Mucosa of descending colon (tissue), 3 donors: ENCODE data around the gene ATP4B. TPM values are rescaled to one million over a fixed set of nuclear protein-coding genes. Genes with fewer than 3 reads are reported as not detected.

Experiments used
- ATAC-seq: fragments of 200-7000 bp; cut with Tn5 transposase; one replicate; pipeline ENCODE4 v1.9.1; 2020; ENCODE audit warnings: mild to moderate bottlenecking, moderate library complexity
- DNase-seq, 3 donors: peaks; one replicate each; pipeline ENCODE4 v3.0.0-alpha.2; 2020
- H3K36me3 ChIP-seq: fragments of 200-600 bp; one replicate; pipeline ENCODE4 v1.8.0; 2021; ENCODE audit warnings: low read depth, mild to moderate bottlenecking
- H3K4me1 ChIP-seq: fragments of 200-600 bp; one replicate; pipeline ENCODE4 v1.8.0; 2021; ENCODE audit warnings: low read depth, mild to moderate bottlenecking
- H3K4me3 ChIP-seq: fragments of 200-600 bp; one replicate; pipeline ENCODE4 v1.8.0; 2021; ENCODE audit warnings: mild to moderate bottlenecking
- H3K9me3 ChIP-seq: fragments of 200-600 bp; one replicate; pipeline ENCODE4 v1.8.0; 2021; ENCODE audit warnings: mild to moderate bottlenecking
- intact Hi-C, 2 donors: fragments of 100-400 bp; cut with DNase I in 1 of 2; cut with micrococcal nuclease in 1 of 2; formaldehyde crosslinking; loops; one replicate each; pipeline versions ENCODE4 v1.11.0 to v1.11.1; 2022; cut with DNase I, micrococcal nuclease
- total RNA-seq, 3 donors: library from RNA; stranded (reverse); fragmentation: NEBNext Ultra II Directional in 2 of 3; extraction: Animal tissue kit (Norgen Biotek cat#: 25700) in 2 of 3; gene quantifications; one replicate each; pipeline versions ENCODE4 v1.2.1 to v1.2.4, GENCODE V29; 2021 to 2023
- TF ChIP-seq, protein P1 (sequence below): fragments of 200-600 bp; IDR thresholded peaks from one replicate; pipeline ENCODE4 v1.8.0; 2022; ENCODE audit warnings: antibody characterized with exemption, mild to moderate bottlenecking
- donor health status: DM: no; HTN: no; CAD: no; lungs with moderate emphysema.
- donor health status: DM: no; HTN: no; CAD: no.
- donor health status: DM: no; HTN: yes; CAD: no.

Gene ATP4B
- total RNA-seq, 3 donors from 2014 or later, result 0.19 TPM; not detected in 2

DNA sequence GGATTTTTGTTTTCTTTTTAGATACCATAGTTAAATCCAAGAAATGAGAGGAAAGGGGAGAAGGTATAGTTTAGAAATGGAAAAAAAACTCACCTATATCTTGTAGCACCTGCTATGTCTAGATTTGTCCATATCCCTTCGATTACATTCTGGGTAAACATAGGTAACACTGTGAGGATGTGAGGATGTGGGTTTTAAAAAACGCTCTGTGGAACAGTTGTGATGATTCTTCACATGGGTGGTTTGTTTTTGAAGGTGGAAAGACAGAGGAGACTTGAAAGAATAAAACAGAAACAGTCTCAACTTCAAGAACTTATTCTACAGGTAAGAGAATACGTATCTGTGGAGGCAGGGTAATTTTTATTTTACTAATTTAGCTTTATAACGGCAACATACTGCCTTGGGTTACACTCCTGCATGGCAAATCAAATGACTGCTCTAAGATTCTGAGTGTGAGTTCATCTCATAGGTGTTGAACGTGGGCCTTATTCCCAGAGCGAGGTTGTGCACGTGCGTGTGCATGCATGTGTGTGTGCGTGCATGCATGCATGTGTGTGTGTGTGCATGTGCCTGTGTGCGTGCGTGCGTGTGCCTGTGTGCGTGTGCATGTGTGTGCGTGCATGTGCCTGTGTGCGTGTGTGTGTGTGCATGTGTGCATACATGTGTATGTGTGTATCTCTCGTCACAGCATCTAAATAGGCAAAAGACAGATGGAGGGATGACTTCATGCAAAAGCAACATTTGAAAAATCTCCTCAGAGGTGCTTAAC lies 23.5 kb downstream of the ATP4B start:
- intact Hi-C loops, result no loop called here
- TF ChIP-seq, protein P1, sequence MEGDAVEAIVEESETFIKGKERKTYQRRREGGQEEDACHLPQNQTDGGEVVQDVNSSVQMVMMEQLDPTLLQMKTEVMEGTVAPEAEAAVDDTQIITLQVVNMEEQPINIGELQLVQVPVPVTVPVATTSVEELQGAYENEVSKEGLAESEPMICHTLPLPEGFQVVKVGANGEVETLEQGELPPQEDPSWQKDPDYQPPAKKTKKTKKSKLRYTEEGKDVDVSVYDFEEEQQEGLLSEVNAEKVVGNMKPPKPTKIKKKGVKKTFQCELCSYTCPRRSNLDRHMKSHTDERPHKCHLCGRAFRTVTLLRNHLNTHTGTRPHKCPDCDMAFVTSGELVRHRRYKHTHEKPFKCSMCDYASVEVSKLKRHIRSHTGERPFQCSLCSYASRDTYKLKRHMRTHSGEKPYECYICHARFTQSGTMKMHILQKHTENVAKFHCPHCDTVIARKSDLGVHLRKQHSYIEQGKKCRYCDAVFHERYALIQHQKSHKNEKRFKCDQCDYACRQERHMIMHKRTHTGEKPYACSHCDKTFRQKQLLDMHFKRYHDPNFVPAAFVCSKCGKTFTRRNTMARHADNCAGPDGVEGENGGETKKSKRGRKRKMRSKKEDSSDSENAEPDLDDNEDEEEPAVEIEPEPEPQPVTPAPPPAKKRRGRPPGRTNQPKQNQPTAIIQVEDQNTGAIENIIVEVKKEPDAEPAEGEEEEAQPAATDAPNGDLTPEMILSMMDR, result no peak
- peaks cover 13% of the 10 kb centered on the region for H3K36me3 ChIP-seq
- H3K4me1 ChIP-seq, result no peaks in the 10 kb centered on the region
- no peaks in the 10 kb centered on the region for H3K9me3 ChIP-seq
- ATAC-seq, result no peak
- no peak overlapping the region for H3K4me3 ChIP-seq
- no peak for DNase-seq

DNA sequence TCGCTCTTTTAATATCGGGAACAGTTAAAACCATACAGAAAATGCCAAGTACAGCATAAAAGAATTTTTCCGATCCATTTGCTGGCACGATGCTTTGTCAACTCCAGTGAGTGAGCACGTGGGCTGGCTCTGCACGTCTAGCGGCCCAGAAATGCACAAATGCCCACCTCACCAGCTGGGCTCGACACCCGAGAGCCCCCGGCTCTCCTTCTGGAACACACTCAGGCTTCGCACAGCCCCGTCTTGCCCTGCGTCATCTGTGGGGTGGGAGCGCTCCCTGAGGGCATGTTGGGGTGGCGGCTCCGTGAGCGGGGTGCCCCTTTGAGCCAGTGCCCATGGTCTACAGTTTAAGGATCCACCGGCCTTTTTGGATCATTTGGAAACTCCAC lies 24.5 kb downstream of the ATP4B start:
- DNase-seq (peak in 1 of 3 donors; percentile 8), ATAC-seq (no peak)
- no peaks in the 10 kb centered on the region for H3K9me3 ChIP-seq
- H3K4me1 ChIP-seq, result no peaks in the 10 kb centered on the region
- TF ChIP-seq, protein P1, result no peak
- H3K36me3 ChIP-seq, result peaks cover 13% of the 10 kb centered on the region
- H3K4me3 ChIP-seq, result no peak overlapping the region
- intact Hi-C loops, result no loop called here

DNA sequence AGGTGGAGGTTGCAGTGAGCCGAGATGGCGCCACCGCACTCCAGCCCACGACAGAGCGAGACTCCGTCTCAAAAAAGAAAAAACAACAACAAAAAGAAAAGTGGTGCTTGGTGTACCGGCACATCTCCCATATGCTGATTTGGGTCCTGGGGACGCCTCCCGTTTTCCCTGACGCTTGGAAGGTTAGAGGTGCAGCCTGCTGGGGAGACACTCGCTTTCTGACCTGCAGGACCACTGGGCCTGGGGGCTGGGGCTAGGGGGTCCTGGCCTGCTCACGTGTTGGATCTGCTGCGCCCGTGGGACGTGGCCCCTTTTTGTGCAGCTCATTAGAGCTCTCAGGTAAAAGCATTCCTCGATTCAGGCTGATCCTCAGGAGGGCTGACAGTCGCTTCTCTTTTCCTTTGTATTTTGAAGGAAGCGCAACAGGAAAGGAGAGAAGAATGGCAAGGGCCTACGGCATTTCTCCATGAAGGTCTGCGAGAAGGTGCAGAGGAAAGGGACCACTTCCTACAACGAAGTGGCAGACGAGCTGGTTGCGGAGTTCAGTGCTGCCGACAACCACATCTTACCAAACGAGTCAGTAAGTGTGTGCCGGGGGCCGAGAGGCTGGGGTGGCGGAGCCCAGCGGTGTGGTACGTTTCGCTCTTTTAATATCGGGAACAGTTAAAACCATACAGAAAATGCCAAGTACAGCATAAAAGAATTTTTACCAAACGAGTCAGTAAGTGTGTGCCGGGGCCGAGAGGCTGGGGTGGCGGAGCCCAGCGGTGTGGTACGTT lies 25.1 kb downstream of the ATP4B start:
- Histone ChIP-seq H3K36me3 (peaks cover 8% of the 10 kb centered on the region), H3K4me1 (no peaks in the 10 kb centered on the region), H3K4me3 (no peak overlapping the region), H3K9me3 (no peaks in the 10 kb centered on the region)
- intact Hi-C loops, result no loop called here
- DNase-seq (peak in 1 of 3 donors; percentile 6), ATAC-seq (no peak)
- TF ChIP-seq, protein P1, result no peak

DNA sequence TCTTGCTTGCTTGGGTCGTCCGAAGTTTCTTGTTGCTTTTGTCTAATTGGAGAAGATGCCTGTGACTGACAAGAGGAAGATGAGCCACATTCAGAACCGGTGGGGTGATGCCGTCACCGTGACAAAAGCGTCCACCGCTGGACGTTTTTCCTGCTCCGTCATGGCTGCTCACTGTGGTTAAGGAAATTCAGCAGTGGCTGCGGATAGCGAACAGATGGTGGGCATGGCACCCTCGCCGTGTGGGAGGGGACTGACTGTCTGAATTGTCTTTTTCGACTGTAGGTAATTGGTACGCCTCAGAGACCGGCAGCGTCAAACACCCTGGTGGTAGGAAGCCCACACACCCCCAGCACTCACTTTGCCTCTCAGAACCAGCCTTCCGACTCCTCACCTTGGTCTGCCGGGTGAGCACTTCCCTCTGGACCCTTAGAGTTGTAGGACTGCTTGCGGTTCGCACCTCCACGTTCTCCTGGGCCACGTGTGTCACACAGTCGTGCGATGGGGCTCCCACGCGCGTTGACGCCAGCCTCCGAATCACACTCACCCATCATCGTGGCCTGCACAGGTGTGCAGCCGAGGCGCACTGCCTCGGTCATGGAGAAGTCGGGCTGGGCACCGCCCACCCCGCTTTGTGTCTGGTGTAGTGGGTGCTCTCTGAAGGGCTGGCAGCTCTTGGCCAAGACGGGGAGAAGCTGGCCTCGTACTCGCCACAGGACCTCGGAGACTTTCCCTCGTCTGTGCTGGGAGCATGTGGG lies 26.5 kb downstream of the ATP4B start:
- no peaks in the 10 kb centered on the region for H3K4me1 ChIP-seq
- no peaks in the 10 kb centered on the region for H3K9me3 ChIP-seq
- H3K4me3 ChIP-seq, result no peak overlapping the region
- intact Hi-C loops, result no loop called here
- ATAC-seq (no peak), DNase-seq (peak in 1 of 3 donors; percentile 14)
- peaks cover 8% of the 10 kb centered on the region for H3K36me3 ChIP-seq
- TF ChIP-seq, protein P1, result no peak

DNA sequence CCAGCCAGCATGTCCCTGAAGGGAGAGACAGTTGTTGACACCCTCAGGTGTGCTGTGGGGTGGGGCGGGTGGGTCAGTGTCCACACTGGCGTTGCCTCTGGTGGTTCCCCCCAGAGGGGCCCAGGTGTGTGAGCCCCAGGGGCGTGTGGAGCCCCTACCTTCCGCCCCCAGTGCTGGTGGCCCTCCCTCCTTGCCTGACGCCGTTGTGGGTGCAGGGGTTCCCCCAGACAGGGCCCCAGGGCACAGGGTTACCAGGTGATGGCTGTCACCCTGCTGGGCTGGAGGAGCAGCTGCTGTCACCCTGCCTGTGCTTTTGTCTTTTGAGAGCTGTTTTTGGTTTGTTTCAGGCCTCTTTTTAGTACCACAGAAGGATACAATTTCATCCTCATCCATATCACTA lies 27.2 kb downstream of the ATP4B start:
- Histone ChIP-seq H3K36me3 (peaks cover under 1% of the 10 kb centered on the region), H3K4me1 (no peaks in the 10 kb centered on the region), H3K4me3 (no peak overlapping the region), H3K9me3 (no peaks in the 10 kb centered on the region)
- no peak for ATAC-seq
- peak in 1 of 3 donors; percentile 14 for DNase-seq
- intact Hi-C loops, result no loop called here
- TF ChIP-seq, protein P1, result no peak
